Superior temporal gyrus (tissue), 1 donor: ENCODE measurements around the gene TDRD3.

Source experiments
- DNase-seq: peaks from one replicate; pipeline ENCODE4 v3.0.0-alpha.2; 2016; ENCODE audit errors: extremely low spot score

TDRD3 gene

GRCh38 chr13:60453490-60453889 lies 56.5 kb downstream of the TDRD3 start:
- DNase-seq, result no peak

DNA sequence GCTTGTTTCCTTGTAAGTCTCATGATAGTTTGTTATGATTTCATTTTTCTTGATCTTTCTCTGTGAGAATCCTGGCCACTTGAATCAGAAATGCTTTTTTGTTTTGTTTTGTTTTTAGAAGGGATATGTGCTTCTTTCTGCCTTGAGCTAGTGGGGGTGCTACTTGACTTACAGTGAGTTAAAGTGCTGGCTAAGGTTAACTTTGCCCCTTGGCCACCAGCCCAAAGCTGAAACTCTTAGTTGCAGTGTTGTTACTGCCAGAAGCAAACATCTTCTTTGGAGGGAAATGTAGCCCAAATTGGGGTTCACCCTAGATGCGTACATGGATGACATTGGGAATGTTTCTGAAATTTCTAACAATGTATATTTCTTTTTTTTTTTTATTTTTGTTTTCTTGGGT lies 57.4 kb downstream of the TDRD3 start:
- DNase-seq, result no peak

- no peak for DNase-seq
Observed at GRCh38 chr13:60463787-60464186, 66.8 kb downstream of the TDRD3 start.

DNA sequence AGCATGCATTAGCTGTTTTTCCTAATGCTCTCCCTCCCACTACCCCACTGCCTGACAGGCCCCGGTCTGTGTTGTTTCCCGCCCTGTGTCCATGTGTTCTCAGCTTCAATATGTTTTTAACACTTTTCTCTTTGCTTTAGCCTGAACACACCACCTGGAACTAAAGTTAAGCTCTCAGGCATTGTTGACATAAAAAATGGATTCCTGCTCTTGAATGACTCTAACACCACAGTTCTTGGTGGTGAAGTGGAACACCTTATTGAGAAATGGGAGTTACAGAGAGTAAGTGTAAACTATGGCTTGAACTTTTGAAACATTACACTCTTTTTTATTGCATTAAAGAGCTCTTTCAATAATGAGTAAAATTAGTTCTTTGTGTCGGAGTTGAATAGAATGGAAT lies 70.1 kb downstream of the TDRD3 start:
- DNase-seq, result no peak

DNA sequence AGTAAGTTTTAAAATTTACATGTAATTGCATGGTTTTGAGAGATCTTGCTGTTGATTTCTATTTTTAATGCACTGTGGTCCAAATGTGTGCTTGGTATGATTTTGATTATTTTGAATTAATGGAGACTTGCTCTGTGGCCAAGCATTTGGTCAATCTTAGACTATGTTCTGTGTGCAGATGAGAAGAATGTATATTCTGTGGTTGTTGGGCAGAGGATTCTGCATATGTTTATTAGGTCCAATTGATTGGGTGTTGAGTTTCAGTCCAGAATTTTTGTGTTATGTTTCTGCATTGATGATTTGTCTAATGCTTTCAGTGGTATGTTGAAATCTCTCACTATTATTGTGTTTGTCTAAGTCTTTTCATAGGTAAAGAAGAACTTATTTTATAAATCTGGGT lies 82.3 kb downstream of the TDRD3 start:
- no peak for DNase-seq

DNA sequence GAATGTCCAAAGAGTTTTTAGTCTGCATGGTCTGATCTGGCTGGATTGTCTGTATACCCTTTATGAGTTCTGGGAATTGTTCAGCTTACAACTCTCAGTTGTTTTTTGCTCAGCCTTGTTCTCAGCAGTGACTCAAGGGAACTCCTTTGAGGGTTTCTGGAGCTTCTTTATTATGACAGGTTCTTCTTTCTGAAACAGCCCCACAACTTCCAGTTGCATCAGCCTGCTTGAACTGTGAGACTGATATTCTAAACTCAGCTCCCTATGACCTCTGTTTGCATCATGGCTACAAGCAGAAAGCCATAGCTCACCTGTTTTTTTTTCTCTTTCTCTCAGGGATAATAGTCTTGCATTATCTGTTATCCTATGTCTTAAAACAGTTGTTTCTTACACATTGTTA lies 85.0 kb downstream of the TDRD3 start:
- DNase-seq, result no peak

GRCh38 chr13:60484865-60485264 lies 87.8 kb downstream of the TDRD3 start:
- DNase-seq, result no peak

- no peak for DNase-seq
Observed at GRCh38 chr13:60491531-60491930, 94.5 kb downstream of the TDRD3 start.

DNA sequence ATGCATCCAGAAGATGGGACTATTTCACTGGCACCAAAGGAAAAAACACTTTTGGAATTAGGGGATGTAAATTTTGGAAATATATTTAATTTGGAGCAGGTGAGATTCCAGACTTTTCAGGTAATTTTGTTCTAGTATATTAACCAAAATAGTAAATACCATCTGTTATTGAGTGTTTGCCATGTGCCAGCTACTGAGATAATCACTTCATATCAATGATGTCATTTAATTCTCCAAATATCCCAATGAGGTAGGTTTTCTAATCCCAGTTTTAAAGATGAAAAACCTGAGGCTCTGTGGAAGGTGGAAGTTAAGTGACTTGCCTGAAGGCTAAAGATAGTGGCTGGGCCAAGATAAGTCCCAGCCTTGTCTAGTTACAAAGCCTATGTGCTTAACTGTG lies 95.2 kb downstream of the TDRD3 start:
- no peak for DNase-seq

- DNase-seq, result no peak
Observed at GRCh38 chr13:60494296-60494695, 97.3 kb downstream of the TDRD3 start.

GRCh38 chr13:60501236-60501635 lies 104.2 kb downstream of the TDRD3 start:
- no peak for DNase-seq

DNA sequence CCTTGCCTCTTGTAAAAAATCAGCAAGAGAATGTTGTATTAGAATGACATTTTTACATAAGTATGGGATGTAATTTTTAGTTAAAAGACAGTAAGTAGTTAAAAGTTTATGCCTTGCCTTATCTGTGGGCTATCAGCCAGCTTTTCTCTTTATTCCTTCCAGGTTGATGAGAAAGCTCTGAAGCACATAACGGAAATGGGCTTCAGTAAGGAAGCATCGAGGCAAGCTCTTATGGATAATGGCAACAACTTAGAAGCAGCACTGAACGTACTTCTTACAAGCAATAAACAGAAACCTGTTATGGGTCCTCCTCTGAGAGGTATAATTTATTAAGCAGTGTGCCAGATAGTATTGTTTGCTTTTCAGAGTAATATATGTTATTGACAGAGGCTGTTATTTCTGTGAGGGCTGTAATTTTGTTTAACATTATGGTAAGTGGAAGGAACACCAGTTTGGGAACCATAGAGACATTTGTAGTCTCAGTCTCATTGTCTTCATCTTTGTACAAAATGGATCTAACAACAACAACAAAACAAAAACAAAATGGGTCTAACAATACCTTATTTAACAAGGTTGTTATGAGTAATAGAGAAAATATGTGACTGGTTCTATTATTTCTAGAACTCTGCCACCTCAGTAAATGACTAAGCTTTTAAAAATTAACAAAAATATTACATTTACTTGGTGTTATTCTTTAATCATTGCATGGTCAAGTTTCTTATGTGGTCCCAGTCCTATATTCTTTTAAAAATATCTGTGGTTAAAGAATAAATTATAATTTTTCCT lies 112.8 kb downstream of the TDRD3 start:
- no peak for DNase-seq

GRCh38 chr13:60511637-60512036 lies 114.6 kb downstream of the TDRD3 start:
- no peak for DNase-seq

GRCh38 chr13:60514891-60515290 lies 117.9 kb downstream of the TDRD3 start:
- DNase-seq, result no peak

GRCh38 chr13:60519496-60519895 lies 122.5 kb downstream of the TDRD3 start:
- no peak for DNase-seq

DNA sequence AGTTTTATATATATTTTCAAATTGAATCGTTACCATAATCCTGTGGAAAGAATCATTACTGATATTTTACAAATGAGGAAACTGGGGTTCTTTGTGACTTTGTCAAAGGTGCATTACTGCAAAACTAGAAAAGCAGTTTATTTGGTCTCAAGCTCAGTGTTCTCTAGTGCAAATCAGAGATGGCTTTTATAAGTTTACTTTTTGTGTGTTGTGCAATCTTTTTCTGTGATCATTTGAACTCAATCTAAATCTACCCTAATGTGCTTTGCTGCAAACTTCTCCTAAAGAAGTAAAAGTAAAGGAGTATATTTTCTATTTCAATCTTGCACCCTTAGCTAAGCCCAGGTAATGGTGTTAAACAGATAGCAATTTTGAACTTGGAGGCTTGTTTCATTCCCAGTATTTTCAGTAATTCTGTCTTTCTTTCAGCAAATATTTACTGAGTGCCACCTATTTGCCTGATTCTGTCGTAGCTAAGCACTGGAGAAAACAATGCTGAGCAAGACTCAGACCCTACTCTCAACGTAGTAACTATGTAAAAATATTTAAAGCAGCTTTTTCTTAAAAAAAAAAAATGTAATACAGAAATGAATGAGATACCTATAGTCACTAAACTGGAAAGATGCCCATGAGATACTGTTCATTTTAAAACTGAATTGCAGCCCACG lies 124.0 kb downstream of the TDRD3 start:
- DNase-seq, result no peak

DNA sequence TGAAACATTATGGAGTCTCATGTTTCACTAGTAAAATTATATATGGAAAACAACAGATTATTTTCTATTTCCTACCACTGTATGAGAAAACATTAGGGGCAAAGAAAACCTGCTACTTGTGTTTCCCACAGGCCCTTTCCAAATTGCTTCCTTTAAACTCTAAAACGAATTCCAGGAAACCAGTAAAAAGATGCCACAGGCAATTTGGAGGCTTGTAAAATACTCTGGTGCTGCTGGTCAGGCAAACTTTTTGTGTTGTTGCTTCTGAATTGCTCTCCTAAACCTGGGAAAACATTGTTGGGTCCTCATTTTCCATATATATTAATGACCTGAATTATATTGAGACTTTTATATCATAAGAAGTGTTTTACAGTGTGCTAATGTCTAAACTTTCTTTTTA lies 141.5 kb downstream of the TDRD3 start:
- no peak for DNase-seq

DNA sequence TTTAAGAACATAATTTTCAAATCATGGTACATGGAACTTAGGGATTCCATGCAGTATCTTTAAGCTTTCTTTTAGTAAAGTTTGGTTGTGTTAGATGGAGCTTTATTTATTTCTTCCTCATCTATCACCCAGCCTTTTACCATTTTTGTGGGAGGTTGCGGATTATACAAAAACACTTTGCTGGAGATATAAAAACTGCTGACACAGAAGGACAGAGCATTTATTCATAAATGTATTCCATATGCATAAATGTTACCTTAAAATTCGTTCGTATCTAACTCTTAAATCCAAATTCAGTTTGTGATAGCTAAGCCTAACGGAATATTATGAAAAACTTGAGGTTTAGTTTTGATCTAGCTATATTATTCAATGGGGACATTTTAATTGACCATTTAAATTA lies 143.3 kb downstream of the TDRD3 start:
- DNase-seq, result no peak

DNA sequence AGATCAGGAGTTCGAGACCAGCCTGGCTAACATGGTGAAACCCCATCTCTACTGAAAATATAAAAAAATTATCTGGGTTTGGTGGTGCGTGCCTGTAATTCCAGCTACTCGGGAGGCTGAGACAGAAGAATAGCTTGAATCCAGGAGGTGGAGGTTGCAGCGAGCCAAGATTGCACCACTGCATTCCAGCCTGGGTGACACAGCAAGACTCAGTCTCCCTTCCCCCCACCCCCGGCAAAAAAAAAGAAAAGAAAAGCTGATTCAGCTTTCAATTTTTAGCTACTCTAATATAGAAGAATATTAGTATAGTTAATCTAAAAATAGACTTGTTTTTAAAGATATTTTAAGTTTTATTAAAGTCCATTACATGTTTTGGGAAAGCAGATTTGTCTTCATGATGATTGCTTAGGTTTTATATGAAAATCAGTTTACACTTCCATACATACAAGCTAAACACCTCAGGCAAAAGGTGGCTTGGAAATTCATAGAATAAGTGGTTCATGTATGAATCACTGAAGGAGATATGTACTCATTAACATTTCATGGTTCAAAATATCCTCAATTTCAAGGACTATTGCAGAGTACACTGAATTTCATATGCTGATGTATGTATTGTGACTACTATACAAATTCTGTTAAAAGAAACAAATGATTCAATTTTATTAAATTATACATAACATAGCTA lies 165.2 kb downstream of the TDRD3 start:
- DNase-seq, result no peak

DNA sequence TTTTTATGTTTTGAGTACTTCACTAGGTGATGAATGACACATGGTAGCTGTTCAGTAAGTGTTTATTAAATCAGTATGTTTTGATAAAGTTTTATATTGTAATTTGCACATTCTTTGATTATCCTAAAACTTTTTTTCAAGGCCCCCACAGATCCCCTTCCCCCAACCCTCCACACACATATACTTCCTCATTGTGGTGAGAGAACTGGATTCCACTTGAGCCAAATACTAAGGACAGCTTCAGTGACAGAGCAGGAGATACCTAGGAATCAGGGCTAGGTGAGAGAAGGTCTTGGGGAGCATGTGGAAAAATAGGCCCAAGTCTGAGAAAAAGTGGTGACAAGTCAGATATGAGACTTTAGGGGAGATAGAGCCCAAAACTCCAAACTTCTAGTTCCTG lies 174.6 kb downstream of the TDRD3 start:
- no peak for DNase-seq

DNA sequence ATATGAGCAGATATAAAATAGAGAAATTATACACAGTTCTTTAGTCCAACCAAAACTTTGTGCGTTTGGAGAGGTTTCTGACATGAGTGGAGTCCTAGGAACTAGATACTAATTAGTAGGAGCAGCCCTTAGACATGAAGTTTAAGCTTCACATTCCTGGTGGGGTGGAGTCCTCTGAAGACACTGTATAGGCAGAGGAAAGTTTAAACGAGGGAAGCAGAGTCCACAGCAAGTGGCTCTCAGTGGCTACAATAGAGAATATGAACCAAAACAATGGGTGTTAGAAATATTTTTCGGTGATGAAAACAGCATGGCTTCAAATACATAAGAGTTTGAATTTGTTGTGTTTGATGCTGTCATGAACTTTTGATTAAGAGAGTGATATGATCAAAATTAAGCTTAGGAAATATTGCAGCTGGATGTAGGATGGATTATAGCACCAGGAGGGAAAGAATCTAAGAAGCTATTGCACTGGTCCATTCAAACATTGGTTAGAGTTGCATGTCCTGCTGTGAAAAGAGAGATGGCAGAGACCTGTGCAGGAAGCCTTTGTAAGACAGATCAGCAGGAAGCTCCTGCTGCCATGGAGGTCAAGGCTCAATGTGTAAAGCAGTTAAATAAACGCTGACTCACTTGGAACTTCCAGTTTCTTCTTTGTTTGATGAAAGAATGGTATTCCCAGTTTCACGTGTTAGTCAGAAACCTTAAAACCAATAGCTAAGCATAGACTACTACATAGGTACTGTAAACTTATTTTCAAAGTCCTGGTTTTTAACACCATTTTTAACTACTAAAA lies 175.2 kb downstream of the TDRD3 start:
- no peak for DNase-seq

GRCh38 chr13:60572855-60573254 lies 175.8 kb downstream of the TDRD3 start:
- no peak for DNase-seq
